H1 (cell line): ENCODE data around the gene SV2C.

Experiments
- CHD1 ChIP-seq: IDR thresholded peaks from 2 replicates; pipeline ENCODE4 v1.6.1; 2012; ENCODE audit warnings: low read depth, low read length, improper control_type of control experiment
- CREB1 ChIP-seq: IDR thresholded peaks from 2 replicates; pipeline ENCODE4 v1.6.1; 2012; ENCODE audit warnings: inconsistent platforms
- CTCF ChIP-seq, 3 experiments: IDR thresholded peaks; 1 replicate in 2 of 3; 2 replicates in 1 of 3; pipeline versions ENCODE4 v1.5.1 to v1.6.1; 2011; ENCODE audit warnings: low read length in 3 of 3, mild to moderate bottlenecking in 3 of 3, inconsistent platforms in 2 of 3, low read depth in 1 of 3, moderate library complexity in 1 of 3; ENCODE audit not compliant: insufficient read depth in 1 of 3; ENCODE audit errors: control extremely low read depth in 1 of 3
- RAD21 ChIP-seq, 2 experiments: IDR thresholded peaks in 1 of 2; conservative IDR thresholded peaks in 1 of 2; 2 replicates each; pipeline ENCODE4 v1.6.1; 2011; ENCODE audit warnings: low read depth in 2 of 2, low read length in 2 of 2, improper control_type of control experiment in 1 of 2, inconsistent platforms in 1 of 2, mild to moderate bottlenecking in 1 of 2, moderate library complexity in 1 of 2
- SUZ12 ChIP-seq: fragments of 200-600 bp; sonication (generic); IDR thresholded peaks from 2 replicates; pipeline ENCODE4 v1.6.1; 2012; ENCODE audit warnings: mild to moderate bottlenecking, inconsistent platforms, low read length, moderate library complexity, mixed read lengths
- TAF1 ChIP-seq: IDR thresholded peaks from 2 replicates; pipeline ENCODE4 v1.6.1; 2011; ENCODE audit warnings: mild to moderate bottlenecking, low read depth, low read length
- TEAD4 ChIP-seq: IDR thresholded peaks from 2 replicates; pipeline ENCODE4 v1.6.1; 2012; ENCODE audit warnings: low read depth, low read length, inconsistent platforms, mixed read lengths
- TF ChIP-seq, protein P1 (sequence below): IDR thresholded peaks from 2 replicates; pipeline ENCODE4 v1.6.1; 2011; ENCODE audit warnings: low read depth, mild to moderate bottlenecking, low read length; ENCODE audit not compliant: insufficient read depth

DNA sequence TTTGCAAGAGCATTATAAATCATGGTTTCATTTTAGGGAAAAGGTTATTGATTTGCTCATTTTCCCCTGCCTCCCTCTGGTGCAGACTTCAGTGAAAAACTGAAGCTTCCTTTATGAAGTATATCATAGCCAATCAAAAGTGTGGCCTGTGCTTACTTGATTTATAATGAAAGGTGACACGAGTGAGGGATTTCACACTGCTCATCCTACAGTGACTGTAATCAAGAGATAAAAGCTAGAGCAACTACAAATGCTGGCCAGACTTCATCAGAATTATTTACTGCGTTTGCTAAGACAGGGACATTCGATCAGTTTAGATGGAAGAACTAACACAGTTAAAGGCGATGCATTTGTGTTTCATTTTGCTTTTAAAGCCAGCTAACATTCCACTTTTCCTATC is 151.5 kb downstream of the SV2C start:
- TF ChIP-seq CTCF (IDR thresholded peaks at IDR 0.05; ENCODE audit: control extremely low read depth in 1 of 3, insufficient read depth in 1 of 3, low read depth in 1 of 3, low read length in 3 of 3) (no peak), TEAD4 (no peak), RAD21 (IDR thresholded peaks at IDR 0.05 in 1 of 2, conservative IDR thresholded peaks at IDR 0.05 in 1 of 2; ENCODE audit: low read depth in 2 of 2, low read length in 2 of 2) (no peak), SUZ12 (no peak), TAF1 (no peak), CREB1 (no peak), CHD1 (no peak)
- TF ChIP-seq, protein P1, sequence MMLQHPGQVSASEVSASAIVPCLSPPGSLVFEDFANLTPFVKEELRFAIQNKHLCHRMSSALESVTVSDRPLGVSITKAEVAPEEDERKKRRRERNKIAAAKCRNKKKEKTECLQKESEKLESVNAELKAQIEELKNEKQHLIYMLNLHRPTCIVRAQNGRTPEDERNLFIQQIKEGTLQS: no peak
